DMS153 treated with DMSO at 0.1 percent for 48 hours (cell line): Measurements from ENCODE around the gene CRYGS.
"Not testable (repeated sequence)": the region's sequence is repeated elsewhere in the genome, so short reads cannot be mapped to it uniquely, and the experiment has no call there.

Source experiments
- DNase-seq: peaks from one replicate; lab custom pipeline; 2025; ENCODE audit not compliant: unreplicated experiment; lab: John Stamatoyannopoulos, UW

CRYGS gene

GRCh38 chr3:186564586-186564985, 20.4 kb upstream of the CRYGS start:
- DNase-seq = no peak

- no peak for DNase-seq
These were observed 8.3 kb upstream of the CRYGS start for GRCh38 chr3:186552408-186553031.

DNA sequence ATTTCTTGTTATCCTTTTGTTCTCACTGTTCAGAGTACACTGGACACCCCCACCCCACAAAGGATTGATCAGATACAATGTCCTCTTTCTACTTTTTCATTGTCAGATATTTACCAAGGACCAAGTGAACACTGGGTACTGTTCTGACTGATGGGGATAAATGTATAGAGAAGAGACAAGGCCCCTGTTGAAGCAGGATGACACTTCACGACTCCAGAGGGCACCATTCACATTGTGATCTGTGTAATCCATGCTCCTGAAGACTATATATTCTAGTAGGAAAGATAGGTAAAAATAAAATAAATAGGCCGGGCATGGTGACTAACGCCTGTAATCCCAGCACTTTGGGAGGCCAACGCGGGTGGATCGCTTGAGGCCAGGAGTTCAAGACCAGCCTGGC, 7.2 kb upstream of the CRYGS start:
- no peak for DNase-seq

DNA sequence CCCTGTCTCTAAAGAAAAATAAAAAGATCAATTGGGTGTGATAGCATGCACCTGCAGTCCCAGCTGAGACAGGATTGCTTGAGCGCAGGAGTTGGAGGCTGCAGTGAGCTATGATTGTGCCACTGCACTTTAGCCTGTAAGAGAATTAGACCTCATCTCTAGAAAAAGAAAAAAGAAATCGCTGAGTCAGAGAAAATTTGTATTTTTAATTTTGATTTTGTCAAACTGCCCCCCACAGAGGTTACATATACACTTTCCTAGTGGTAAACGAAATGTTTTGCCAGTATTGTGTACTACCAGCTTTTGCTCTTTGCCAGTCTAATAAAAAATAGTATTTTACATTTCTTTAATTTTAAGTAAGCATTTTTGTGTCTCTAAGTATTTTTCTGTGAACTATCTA, 5.3 kb upstream of the CRYGS start:
- no peak for DNase-seq

GRCh38 chr3:186540835-186541226, 3.3 kb downstream of the CRYGS start:
- no peak for DNase-seq

DNA sequence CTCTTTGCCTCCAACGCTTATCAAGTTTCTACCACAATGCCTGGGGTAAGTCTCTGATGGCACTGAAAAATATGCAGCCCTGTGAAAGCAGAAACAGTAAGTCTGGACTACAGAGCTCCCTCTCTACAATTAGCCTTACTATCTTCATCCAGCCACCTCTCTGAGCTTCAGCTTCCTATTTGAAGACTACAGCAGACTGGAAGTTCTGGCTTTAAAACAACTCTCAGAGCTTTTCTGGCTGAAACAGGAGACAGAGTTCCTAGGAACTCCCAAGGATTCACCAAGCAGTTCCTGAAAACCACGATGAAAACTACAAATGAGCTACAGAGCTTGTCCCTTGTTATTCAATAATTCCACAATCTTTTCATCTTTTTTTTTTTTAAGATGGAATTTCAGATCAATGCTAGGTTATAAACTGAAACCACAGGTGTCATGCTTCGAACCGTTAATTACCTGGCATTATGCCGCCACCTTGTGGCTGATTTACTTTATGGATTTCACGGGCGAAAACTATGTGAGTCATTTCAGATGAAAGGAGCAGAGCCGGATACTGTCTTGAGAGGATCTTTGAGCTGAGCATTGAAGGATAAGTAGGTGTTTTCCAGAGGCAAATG, 3.9 kb downstream of the CRYGS start:
- peak; percentile 58 for DNase-seq

GRCh38 chr3:186538779-186539178, 5.4 kb downstream of the CRYGS start:
- no peak for DNase-seq

DNA sequence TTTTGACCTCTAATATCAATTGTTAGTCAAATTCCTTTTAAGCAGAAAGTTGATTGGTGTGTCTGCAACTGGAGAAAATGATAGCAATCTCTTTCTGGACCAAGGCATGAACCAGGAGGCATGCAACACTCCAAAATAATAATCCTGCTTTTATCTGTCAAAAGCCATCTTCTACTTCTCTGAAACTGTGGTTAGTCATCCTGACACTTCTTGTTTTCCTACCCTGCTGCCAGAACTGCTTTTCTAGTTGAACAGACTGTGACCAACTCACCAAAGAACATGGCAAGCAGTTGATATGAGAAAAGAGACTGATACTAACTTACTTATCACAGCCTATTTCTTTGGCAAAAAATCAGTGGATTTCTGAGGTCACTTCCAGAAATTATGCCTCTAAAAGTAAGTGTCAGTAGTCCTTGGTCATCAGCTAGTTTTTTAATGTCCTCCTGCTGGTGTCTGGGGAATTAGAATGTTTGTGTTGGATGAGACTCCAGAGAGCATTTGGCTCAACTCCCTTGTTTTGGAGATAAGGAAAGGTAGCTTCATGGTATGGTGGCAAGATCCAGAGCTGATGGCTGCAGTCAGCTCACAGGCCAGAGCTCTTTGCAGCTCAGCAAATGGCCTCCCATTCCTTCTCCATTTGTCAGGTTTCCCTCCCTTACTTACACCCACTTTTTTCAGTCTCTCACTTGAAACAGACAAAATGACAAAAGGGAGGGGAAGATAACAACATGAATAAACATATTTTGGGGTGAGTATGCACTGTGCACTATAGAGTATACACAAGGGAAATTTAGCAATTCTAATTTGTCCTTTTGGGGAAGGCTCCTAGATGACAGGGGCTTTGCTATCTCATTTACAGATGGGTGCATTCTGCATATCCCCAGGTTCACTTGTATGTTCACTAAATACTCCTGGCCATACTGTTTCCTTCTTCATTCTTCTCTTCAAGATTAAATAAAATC, 7.0 kb downstream of the CRYGS start:
- no peak for DNase-seq

DNA sequence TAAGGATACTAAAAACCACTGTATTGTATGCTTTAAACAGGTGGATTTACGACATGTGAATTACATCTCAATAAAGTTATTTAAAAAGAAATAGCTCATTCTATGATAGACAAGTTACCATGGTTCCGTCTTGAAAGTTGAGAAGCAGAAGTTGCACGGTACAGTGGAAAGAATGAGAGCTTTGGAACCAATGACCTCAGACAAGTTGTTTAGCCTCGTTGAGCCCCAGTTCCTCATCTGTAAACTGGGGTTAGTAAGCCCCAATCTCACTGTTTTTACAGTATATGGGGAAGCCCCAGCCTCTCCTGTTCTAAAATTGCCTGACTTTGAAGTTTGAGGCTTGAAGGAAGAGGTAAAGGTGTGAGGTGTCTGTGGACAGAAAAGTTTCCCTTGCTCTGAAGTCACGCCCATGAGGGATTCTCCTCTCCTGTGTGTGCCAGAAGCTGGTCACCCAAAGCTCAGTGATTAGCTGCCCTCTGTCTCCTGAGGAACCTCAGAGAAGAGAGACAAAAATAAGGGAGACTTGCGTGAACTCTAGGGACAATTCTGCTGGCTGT, 10.0 kb downstream of the CRYGS start:
- DNase-seq = no peak

DNA sequence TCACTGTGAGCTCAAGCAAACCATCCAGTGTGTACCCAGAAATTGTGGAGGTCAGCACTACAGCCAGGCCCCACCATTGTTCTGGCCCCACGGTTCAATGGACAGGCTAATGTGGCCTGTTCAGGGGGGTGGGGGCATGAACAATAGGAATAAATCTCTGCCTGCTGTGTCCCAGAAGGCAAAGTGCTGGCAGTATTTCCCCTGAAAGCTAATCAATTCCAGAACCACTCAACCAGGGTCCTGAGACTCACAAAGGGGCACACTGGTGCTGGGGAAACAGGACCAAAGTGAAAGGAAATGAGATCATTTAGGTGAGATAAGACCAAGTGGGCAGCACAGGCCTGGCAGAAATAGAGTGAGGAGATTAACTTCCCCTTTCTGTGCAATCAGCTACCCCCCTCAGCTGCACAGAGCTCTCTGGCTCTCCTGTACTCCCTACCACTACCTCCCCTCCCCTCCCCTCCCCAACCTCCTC, 11.5 kb downstream of the CRYGS start:
- DNase-seq = no peak

DNA sequence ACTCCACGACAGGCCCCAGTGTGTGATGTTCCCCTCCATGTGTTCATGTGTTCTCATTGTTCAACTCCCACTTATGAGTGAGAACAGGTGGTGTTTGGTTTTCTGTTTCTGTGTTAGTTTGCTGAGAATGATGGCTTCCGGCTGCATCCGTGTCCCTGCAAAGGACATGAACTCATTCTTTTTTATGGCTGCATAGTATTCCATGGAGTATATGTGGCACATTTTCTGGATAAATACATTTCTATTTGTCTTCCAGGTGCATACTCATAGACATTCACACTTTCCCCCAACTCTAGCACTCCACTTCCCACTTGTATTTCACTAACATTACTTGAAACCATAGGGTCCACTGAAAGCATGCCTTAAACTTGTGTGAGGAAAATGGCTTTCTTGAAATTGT, 12.5 kb downstream of the CRYGS start:
- DNase-seq = not testable (repeated sequence)

- no peak for DNase-seq
These were observed 13.8 kb downstream of the CRYGS start for GRCh38 chr3:186530415-186530814.

- no peak for DNase-seq
These were observed 14.8 kb downstream of the CRYGS start for GRCh38 chr3:186529201-186529999.

DNA sequence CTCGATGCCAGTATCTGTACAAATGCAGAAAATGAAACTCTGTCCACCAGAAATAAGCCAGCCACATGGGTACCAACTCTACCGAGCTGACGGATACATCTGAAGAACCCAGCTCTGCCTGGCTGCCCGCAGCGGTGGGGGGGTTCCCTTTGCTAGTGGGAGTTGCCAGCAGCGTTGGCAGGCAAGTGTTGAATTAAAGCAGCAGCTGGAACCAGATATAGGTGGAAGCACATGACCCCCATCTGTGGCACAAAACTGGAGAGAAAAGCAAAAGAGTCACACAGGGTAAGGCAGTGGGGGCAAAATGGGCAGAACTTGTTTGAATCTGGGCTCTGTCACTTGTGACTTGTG, 17.9 kb downstream of the CRYGS start:
- DNase-seq = no peak

- DNase-seq = no peak
These were observed 18.6 kb downstream of the CRYGS start for GRCh38 chr3:186525369-186526255.

GRCh38 chr3:186524616-186525015, 19.6 kb downstream of the CRYGS start:
- DNase-seq = no peak

GRCh38 chr3:186523434-186523833, 20.7 kb downstream of the CRYGS start:
- DNase-seq = no peak

- no peak for DNase-seq
These were observed 21.2 kb downstream of the CRYGS start for GRCh38 chr3:186523022-186523421.

DNA sequence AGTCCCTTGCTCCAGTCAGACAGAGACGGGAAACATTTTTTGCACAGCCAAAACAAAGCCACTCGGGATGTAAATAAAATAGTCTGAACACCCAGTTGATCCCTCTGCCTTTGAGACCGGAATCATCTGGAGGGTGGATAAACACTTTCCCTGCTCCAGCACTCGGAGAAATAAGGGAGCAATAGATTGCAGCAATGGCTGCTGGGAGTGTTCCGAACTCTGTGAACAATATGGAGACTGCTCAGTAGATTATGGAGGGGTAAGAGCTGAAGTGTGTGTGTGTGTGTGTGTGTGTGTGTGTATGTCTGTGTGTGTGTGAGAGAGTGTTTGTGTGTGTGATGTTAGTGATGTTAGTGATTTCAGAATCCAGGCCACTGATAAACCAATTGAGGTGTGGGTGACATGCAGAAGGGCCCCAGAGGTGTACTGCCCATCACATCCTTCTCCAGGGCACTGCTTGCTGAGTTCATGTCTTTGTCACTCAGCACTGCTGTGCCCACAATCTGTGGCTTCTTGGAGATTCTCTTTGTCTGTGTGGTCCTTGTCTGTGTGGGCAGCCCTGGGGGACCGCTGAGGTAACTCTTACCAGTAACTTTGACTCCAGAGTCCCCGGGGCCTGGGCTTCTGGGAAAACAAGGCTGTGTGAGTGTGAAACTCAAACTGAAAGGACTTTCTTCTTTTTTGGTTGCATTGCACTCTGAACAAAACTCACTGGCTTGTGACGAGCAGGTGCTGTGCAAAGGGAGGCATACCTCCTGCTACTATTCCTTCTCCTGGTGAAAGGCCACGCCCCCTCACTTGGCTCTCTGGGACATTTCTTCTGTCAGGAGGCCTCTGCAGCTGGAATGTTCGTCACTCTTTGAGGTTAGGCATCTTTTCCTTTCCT, 23.0 kb downstream of the CRYGS start:
- no peak for DNase-seq
